Suprapubic skin (tissue), 4 donors: ENCODE results near the gene LRRC4C. TPM values are rescaled to one million over a fixed set of nuclear protein-coding genes. Genes with fewer than 3 reads are reported as not detected.

ENCODE experiments used
- DNase-seq, 2 donors: peaks; one replicate each; pipeline ENCODE4 v3.0.0-alpha.2; 2019; ENCODE audit warnings: low spot score in 2 of 2
- H3K27ac ChIP-seq: fragments of 200-600 bp; sonication (generic); one replicate; pipeline ENCODE4 v1.5.1; 2019
- H3K27me3 ChIP-seq: fragments of 200-600 bp; sonication (generic); one replicate; pipeline ENCODE4 v1.5.1; 2019
- H3K36me3 ChIP-seq: fragments of 200-600 bp; sonication (generic); one replicate; pipeline ENCODE4 v1.5.1; 2019
- H3K4me1 ChIP-seq: fragments of 200-600 bp; sonication (generic); one replicate; pipeline ENCODE4 v1.5.1; 2019
- H3K4me3 ChIP-seq: fragments of 200-600 bp; sonication (generic); one replicate; pipeline ENCODE4 v1.5.1; 2019; ENCODE audit warnings: mild to moderate bottlenecking
- H3K9me3 ChIP-seq: fragments of 200-600 bp; sonication (generic); one replicate; pipeline ENCODE4 v1.5.1; 2019
- EP300 ChIP-seq: sonication (generic); formaldehyde crosslinking; IDR thresholded peaks from one replicate; pipeline ENCODE4 v1.6.1; 2017; ENCODE audit warnings: antibody characterized with exemption
- POLR2A ChIP-seq, 2 donors: fragments of 450-650 bp; IDR thresholded peaks; one replicate each; pipeline ENCODE4 v1.6.1; 2017; ENCODE audit warnings: antibody characterized with exemption in 2 of 2, mild to moderate bottlenecking in 2 of 2, moderate library complexity in 2 of 2
- POLR2AphosphoS5 ChIP-seq, 3 donors: sonication (generic); formaldehyde crosslinking; IDR thresholded peaks; one replicate each; pipeline ENCODE4 v1.6.1; 2017; ENCODE audit warnings: antibody characterized with exemption in 3 of 3
- WGBS: methylation state at CpG from one replicate; pipeline ENCODE4 v1.1.5; 2018; 5-methylcytosine and 5-hydroxymethylcytosine counted together
- total RNA-seq, 4 donors: library from RNA; depleted of rRNA; stranded (reverse); fragments of >200 nt; gene quantifications; one replicate each; pipeline ENCODE4 v1.1.0, GENCODE V29; 2016
- TF ChIP-seq, protein P1 (sequence below), 2 donors: fragments of 200-600 bp in 1 of 2; fragments of 450-650 bp in 1 of 2; sonication (generic) in 1 of 2; IDR thresholded peaks; one replicate each; pipeline ENCODE4 v1.5.1; 2016 to 2019; ENCODE audit warnings: antibody characterized with exemption in 2 of 2, mild to moderate bottlenecking in 1 of 2, moderate library complexity in 1 of 2

LRRC4C gene
- total RNA-seq, 4 donors from 2014 or later: 0.19 to 1.1 (median 0.60) TPM; not detected in 1

DNA sequence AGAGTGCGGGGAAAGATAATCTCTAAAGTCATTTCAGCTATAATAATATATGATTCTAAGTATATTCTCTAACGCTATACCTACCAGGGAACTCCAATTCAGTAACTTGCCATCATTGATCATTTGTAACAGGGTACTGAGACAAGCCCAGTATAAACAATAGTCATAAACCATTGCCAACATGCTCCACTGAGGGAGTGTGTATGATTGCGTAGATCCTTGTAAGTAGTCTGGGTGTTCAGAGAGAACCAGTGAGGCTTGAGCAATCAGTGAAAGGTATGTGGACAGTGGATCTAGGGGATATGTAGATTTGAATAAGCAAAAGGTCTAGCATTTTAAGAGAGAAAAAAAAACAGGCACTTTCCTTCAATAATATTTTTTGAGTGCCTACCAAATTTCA is 1326.0 kb downstream of the LRRC4C start:
- Histone ChIP-seq H3K27ac (no peak overlapping the region), H3K27me3 (no peaks in the 10 kb centered on the region), H3K4me1 (no peaks in the 10 kb centered on the region), H3K36me3 (no peaks in the 10 kb centered on the region), H3K9me3 (no peaks in the 10 kb centered on the region), H3K4me3 (no peak overlapping the region)
- TF ChIP-seq POLR2A (IDR thresholded peaks at IDR 0.05) (no peak), POLR2AphosphoS5 (IDR thresholded peaks at IDR 0.05) (no peak), EP300 (no peak)
- TF ChIP-seq, protein P1, sequence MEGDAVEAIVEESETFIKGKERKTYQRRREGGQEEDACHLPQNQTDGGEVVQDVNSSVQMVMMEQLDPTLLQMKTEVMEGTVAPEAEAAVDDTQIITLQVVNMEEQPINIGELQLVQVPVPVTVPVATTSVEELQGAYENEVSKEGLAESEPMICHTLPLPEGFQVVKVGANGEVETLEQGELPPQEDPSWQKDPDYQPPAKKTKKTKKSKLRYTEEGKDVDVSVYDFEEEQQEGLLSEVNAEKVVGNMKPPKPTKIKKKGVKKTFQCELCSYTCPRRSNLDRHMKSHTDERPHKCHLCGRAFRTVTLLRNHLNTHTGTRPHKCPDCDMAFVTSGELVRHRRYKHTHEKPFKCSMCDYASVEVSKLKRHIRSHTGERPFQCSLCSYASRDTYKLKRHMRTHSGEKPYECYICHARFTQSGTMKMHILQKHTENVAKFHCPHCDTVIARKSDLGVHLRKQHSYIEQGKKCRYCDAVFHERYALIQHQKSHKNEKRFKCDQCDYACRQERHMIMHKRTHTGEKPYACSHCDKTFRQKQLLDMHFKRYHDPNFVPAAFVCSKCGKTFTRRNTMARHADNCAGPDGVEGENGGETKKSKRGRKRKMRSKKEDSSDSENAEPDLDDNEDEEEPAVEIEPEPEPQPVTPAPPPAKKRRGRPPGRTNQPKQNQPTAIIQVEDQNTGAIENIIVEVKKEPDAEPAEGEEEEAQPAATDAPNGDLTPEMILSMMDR (IDR thresholded peaks at IDR 0.05): no peak
- no peak for DNase-seq
- WGBS: 90% methylated on average over 3 of the region's 3 CpGs

DNA sequence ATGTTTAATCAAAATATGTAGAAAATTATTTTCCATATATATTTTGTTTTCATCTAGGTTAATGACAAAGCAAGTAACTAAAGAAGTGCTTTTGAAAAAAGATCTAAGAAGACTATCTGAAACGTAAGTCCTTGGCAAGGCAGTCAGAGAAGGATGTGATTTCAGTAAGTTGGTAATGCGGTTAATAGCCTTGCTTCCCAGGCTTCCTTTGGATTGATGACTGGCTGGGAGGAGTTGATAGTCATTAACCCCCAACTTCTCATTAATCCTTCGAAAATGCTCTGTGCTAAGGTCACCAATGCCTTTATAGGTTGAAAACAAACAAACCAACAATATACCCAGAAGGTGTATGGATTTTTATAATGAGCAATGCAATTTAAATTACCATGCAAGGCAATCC is 1326.5 kb downstream of the LRRC4C start:
- Histone ChIP-seq H3K27me3 (no peaks in the 10 kb centered on the region), H3K9me3 (no peaks in the 10 kb centered on the region), H3K4me3 (no peak overlapping the region), H3K4me1 (no peaks in the 10 kb centered on the region), H3K27ac (no peak overlapping the region), H3K36me3 (no peaks in the 10 kb centered on the region)
- 67% methylated on average over 3 of the region's 3 CpGs for WGBS
- TF ChIP-seq EP300: no peak
- TF ChIP-seq, protein P1 (IDR thresholded peaks at IDR 0.05): no peak
- no peak for TF ChIP-seq POLR2AphosphoS5 (IDR thresholded peaks at IDR 0.05)
- TF ChIP-seq POLR2A (IDR thresholded peaks at IDR 0.05): no peak
- DNase-seq: no peak

DNA sequence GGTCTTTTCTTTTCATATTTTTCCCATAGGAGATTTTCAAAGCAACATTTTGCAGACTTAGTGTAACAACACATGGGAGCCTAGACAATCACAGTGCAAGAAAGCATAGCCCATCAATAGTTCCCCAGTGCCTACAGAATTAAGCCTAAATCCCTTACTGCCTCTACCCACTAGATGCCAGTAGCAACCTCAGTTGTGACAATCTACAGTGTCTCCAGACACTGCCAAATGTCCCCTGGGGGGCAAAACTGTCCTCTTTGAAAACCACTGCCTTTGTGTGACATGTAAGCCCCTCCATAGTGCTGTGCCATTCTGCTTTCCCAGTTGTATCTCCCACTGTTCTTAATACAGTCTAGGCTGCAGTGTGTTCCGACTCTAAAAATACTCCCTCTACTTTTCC is 1329.0 kb downstream of the LRRC4C start:
- Histone ChIP-seq H3K27me3 (no peaks in the 10 kb centered on the region), H3K36me3 (no peaks in the 10 kb centered on the region), H3K4me1 (no peaks in the 10 kb centered on the region), H3K4me3 (no peak overlapping the region), H3K9me3 (no peaks in the 10 kb centered on the region), H3K27ac (no peak overlapping the region)
- TF ChIP-seq EP300: no peak
- TF ChIP-seq, protein P1 (IDR thresholded peaks at IDR 0.05): no peak
- TF ChIP-seq POLR2A (IDR thresholded peaks at IDR 0.05): no peak
- no peak for TF ChIP-seq POLR2AphosphoS5 (IDR thresholded peaks at IDR 0.05)
- 86% methylated on average over 1 of the region's 1 CpG for WGBS
- DNase-seq: no peak

- Histone ChIP-seq H3K27ac (no peak overlapping the region), H3K27me3 (no peaks in the 10 kb centered on the region), H3K36me3 (no peaks in the 10 kb centered on the region), H3K4me1 (no peaks in the 10 kb centered on the region), H3K9me3 (no peaks in the 10 kb centered on the region), H3K4me3 (no peak overlapping the region)
- 8% methylated on average over 1 of the region's 1 CpG for WGBS
- TF ChIP-seq, protein P1 (IDR thresholded peaks at IDR 0.05): no peak
- TF ChIP-seq EP300: no peak
- no peak for DNase-seq
Measured at GRCh38 chr11:40129266-40129665, 1330.2 kb downstream of the LRRC4C start.

GRCh38 chr11:40125054-40125453 is 1334.4 kb downstream of the LRRC4C start:
- H3K27me3 ChIP-seq: no peaks in the 10 kb centered on the region
- no peaks in the 10 kb centered on the region for H3K4me1 ChIP-seq
- no peak overlapping the region for H3K27ac ChIP-seq
- no peak overlapping the region for H3K4me3 ChIP-seq
- TF ChIP-seq POLR2A (IDR thresholded peaks at IDR 0.05) (no peak), POLR2AphosphoS5 (IDR thresholded peaks at IDR 0.05) (no peak)
- H3K36me3 ChIP-seq: no peaks in the 10 kb centered on the region
- H3K9me3 ChIP-seq: no peaks in the 10 kb centered on the region
- 31% methylated on average over 1 of the region's 1 CpG for WGBS
- DNase-seq: no peak

DNA sequence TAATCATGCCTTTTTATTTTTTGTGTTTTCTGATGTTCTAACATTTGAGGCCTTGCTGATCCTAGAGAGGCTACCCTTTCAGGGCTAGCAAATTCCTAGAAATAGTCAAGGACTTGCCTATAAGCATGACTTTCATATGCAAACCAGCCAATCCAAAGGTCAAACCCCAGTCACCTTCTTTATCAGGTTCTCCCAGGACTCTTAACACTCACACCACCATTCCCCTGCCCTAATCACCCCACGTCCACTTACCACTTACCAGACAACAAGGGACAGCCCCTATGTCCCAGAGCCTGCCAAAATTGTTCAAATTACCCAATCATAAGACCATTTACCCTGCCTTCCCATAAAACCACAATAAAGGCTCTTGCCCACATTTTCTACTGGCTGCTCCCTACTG is 1339.8 kb downstream of the LRRC4C start:
- WGBS: 63% methylated on average over 1 of the region's 1 CpG
- TF ChIP-seq POLR2AphosphoS5 (IDR thresholded peaks at IDR 0.05) (no peak), POLR2A (IDR thresholded peaks at IDR 0.05) (no peak), EP300 (no peak)
- TF ChIP-seq, protein P1 (IDR thresholded peaks at IDR 0.05): no peak

More for the DNA sequence above, 1339.8 kb downstream of the LRRC4C start:
- Histone ChIP-seq H3K36me3 (no peaks in the 10 kb centered on the region), H3K4me1 (no peaks in the 10 kb centered on the region), H3K27me3 (no peaks in the 10 kb centered on the region), H3K27ac (no peak overlapping the region), H3K9me3 (no peaks in the 10 kb centered on the region), H3K4me3 (no peak overlapping the region)
- DNase-seq: no peak
